Activated naive CD8-positive, alpha-beta T cell treated with anti-CD3 and anti-CD28 coated beads, Interleukin-2, amount 50 U/mL, for 24 hours (primary cell): ENCODE data around the gene RASSF3.

Experiments used
- ATAC-seq: fragments of 150-1000 bp; cut with Tn5 transposase; one replicate; pipeline ENCODE4 v1.10.0; 2021
- DNase-seq: peaks from one replicate; pipeline ENCODE4 v3.0.0; 2021
- H3K27ac Mint-ChIP-seq: one replicate; pipeline ENCODE4 v1.8.0; 2021; ENCODE audit warnings: mild to moderate bottlenecking, mixed read lengths
- H3K27me3 Mint-ChIP-seq: one replicate; pipeline ENCODE4 v1.8.0; 2021; ENCODE audit warnings: mixed read lengths
- H3K36me3 Mint-ChIP-seq: one replicate; pipeline ENCODE4 v1.8.0; 2021; ENCODE audit warnings: low read depth, mixed read lengths
- H3K4me1 Mint-ChIP-seq: one replicate; pipeline ENCODE4 v1.8.0; 2021; ENCODE audit warnings: mixed read lengths
- H3K4me3 Mint-ChIP-seq: one replicate; pipeline ENCODE4 v1.8.0; 2021; ENCODE audit warnings: mild to moderate bottlenecking, moderate library complexity, mixed read lengths
- H3K9me3 Mint-ChIP-seq: one replicate; pipeline ENCODE4 v1.8.0; 2021; ENCODE audit warnings: mixed read lengths

RASSF3 gene

GRCh38 chr12:64720884-64721283, 110.6 kb downstream of the RASSF3 start:
- H3K4me1 Mint-ChIP-seq, result peaks cover 15% of the 10 kb centered on the region
- peaks cover 42% of the 10 kb centered on the region for H3K36me3 Mint-ChIP-seq
- H3K27ac Mint-ChIP-seq, result no peak overlapping the region
- no peak overlapping the region for H3K4me3 Mint-ChIP-seq
- no peaks in the 10 kb centered on the region for H3K9me3 Mint-ChIP-seq
- no peaks in the 10 kb centered on the region for H3K27me3 Mint-ChIP-seq
- DNase-seq (no peak), ATAC-seq (no peak)

- ATAC-seq (no peak), DNase-seq (no peak)
- Mint-ChIP-seq H3K4me1 (peaks cover 7% of the 10 kb centered on the region), H3K4me3 (no peak overlapping the region), H3K27ac (no peak overlapping the region), H3K9me3 (no peaks in the 10 kb centered on the region), H3K27me3 (no peaks in the 10 kb centered on the region), H3K36me3 (peaks cover 36% of the 10 kb centered on the region)
Measured at GRCh38 chr12:64722835-64723234, 112.5 kb downstream of the RASSF3 start.

- H3K4me1 Mint-ChIP-seq, result peaks cover 7% of the 10 kb centered on the region
- H3K36me3 Mint-ChIP-seq, result peaks cover 33% of the 10 kb centered on the region
- no peak overlapping the region for H3K4me3 Mint-ChIP-seq
- no peak for DNase-seq
- no peaks in the 10 kb centered on the region for H3K27me3 Mint-ChIP-seq
- no peaks in the 10 kb centered on the region for H3K9me3 Mint-ChIP-seq
- no peak overlapping the region for H3K27ac Mint-ChIP-seq
- no peak for ATAC-seq
Measured at GRCh38 chr12:64723630-64724029, 113.3 kb downstream of the RASSF3 start.

- Mint-ChIP-seq H3K4me1 (peaks cover 7% of the 10 kb centered on the region), H3K27ac (no peak overlapping the region), H3K9me3 (no peaks in the 10 kb centered on the region), H3K4me3 (no peak overlapping the region), H3K27me3 (no peaks in the 10 kb centered on the region), H3K36me3 (peaks cover 32% of the 10 kb centered on the region)
- DNase-seq, result no peak
- no peak for ATAC-seq
Measured at GRCh38 chr12:64724201-64724745, 114.0 kb downstream of the RASSF3 start.

DNA sequence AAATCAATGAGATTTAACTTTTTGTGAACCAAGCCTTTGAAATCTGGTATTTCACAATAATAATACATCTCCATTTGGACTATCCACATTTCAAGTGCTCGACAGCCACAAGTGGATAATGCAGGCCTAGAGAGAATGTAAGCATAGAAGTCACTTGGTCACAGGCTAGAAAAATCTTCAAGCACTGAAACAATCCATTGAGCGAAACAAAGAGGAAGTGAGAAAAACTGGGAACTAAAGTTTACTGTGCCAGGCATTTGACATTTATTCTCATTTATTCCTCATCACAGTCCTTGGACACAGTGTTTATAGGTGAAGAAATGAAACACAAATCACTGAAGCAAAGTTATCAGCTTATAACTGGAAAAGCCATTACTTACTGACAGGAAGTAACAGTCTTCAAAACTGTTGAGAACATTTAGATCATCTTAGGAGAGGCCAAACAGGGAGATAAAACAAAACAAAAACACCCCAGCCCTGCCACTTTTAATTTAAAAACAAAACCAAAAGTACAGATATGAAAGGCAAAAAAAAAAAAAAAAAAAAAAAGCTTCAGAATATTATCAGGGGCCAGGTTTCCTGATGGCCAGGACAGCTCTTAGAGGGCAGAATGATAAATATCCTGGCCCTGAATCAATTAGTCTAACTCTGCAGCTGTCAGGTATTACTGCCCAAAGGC, 119.8 kb downstream of the RASSF3 start:
- Mint-ChIP-seq H3K9me3 (no peaks in the 10 kb centered on the region), H3K27me3 (no peaks in the 10 kb centered on the region), H3K27ac (peak overlapping the region; percentile 49), H3K4me1 (peaks cover 13% of the 10 kb centered on the region), H3K36me3 (peaks cover 19% of the 10 kb centered on the region), H3K4me3 (no peak overlapping the region)
- no peak for ATAC-seq
- DNase-seq, result no peak

DNA sequence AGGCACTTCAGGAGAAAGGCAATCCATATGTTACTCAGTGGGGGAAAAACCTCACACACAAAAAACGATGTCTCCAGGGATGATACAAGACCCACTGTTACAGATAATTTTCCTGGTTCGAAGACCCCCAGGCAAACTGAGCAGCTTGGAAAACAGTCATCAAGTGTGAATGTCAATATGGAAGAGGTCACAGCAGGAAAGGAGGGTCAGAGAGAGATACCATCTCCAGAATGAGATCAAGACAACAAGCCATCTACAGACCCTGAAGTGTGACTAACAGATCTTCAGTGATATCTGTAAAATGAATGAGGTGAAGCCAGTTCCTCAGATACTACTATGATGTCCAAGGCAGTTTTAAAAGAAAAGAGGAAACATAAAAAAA, 120.3 kb downstream of the RASSF3 start:
- Mint-ChIP-seq H3K9me3 (no peaks in the 10 kb centered on the region), H3K4me3 (no peak overlapping the region), H3K4me1 (peaks cover 13% of the 10 kb centered on the region), H3K27ac (peak overlapping the region; percentile 49), H3K36me3 (peaks cover 17% of the 10 kb centered on the region), H3K27me3 (no peaks in the 10 kb centered on the region)
- DNase-seq, result no peak
- no peak for ATAC-seq

- ATAC-seq (no peak), DNase-seq (no peak)
- Mint-ChIP-seq H3K9me3 (no peaks in the 10 kb centered on the region), H3K4me1 (peaks cover 13% of the 10 kb centered on the region), H3K27me3 (no peaks in the 10 kb centered on the region), H3K4me3 (no peak overlapping the region), H3K27ac (no peak overlapping the region), H3K36me3 (peaks cover 20% of the 10 kb centered on the region)
Measured at GRCh38 chr12:64731683-64732082, 121.4 kb downstream of the RASSF3 start.

GRCh38 chr12:64733857-64734256, 123.6 kb downstream of the RASSF3 start:
- Mint-ChIP-seq H3K27ac (no peak overlapping the region), H3K4me1 (peaks cover 20% of the 10 kb centered on the region), H3K36me3 (peaks cover 22% of the 10 kb centered on the region), H3K9me3 (no peaks in the 10 kb centered on the region), H3K27me3 (no peaks in the 10 kb centered on the region), H3K4me3 (no peak overlapping the region)
- DNase-seq (no peak), ATAC-seq (no peak)

GRCh38 chr12:64735442-64735841, 125.1 kb downstream of the RASSF3 start:
- no peak overlapping the region for H3K4me3 Mint-ChIP-seq
- H3K36me3 Mint-ChIP-seq, result peaks cover 34% of the 10 kb centered on the region
- no peak for DNase-seq

GRCh38 chr12:64736771-64737170, 126.5 kb downstream of the RASSF3 start:
- Mint-ChIP-seq H3K9me3 (no peaks in the 10 kb centered on the region), H3K27ac (no peak overlapping the region), H3K4me1 (peaks cover 6% of the 10 kb centered on the region), H3K36me3 (peaks cover 34% of the 10 kb centered on the region), H3K4me3 (no peak overlapping the region), H3K27me3 (no peaks in the 10 kb centered on the region)
- DNase-seq, result no peak
- ATAC-seq, result no peak

More at GRCh38 chr12:64735442-64735841, 125.1 kb downstream of the RASSF3 start:
- Mint-ChIP-seq H3K27ac (no peak overlapping the region), H3K27me3 (no peaks in the 10 kb centered on the region), H3K9me3 (no peaks in the 10 kb centered on the region), H3K4me1 (peaks cover 15% of the 10 kb centered on the region)
- no peak for ATAC-seq

- no peak for DNase-seq
- Mint-ChIP-seq H3K9me3 (no peaks in the 10 kb centered on the region), H3K4me3 (no peak overlapping the region), H3K4me1 (peaks cover 6% of the 10 kb centered on the region), H3K36me3 (peaks cover 38% of the 10 kb centered on the region), H3K27ac (no peak overlapping the region), H3K27me3 (no peaks in the 10 kb centered on the region)
- peak; percentile 28 for ATAC-seq
Measured at GRCh38 chr12:64737539-64737938, 127.2 kb downstream of the RASSF3 start.

DNA sequence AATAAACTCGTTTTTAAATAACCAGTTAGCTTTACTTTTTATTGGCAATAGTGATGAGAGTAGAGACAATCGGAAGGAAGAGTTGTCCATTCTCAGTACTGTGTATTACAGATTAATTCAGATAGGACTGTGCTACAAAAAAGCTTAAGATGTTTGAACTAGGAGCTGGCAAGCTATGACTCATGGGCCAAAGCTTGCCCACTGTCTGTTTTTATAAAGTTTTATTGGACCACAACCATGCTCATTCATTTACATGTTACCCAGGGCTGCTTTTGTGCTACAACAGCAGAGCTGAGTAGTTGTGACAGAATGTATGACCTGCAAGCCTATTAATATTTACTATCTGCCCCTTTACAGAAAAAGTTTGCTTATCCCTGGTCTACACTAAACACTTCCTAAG, 129.5 kb downstream of the RASSF3 start:
- Mint-ChIP-seq H3K4me1 (peaks cover 6% of the 10 kb centered on the region), H3K27ac (no peak overlapping the region), H3K9me3 (no peaks in the 10 kb centered on the region), H3K4me3 (no peak overlapping the region), H3K36me3 (peaks cover 42% of the 10 kb centered on the region), H3K27me3 (no peaks in the 10 kb centered on the region)
- no peak for DNase-seq
- no peak for ATAC-seq

DNA sequence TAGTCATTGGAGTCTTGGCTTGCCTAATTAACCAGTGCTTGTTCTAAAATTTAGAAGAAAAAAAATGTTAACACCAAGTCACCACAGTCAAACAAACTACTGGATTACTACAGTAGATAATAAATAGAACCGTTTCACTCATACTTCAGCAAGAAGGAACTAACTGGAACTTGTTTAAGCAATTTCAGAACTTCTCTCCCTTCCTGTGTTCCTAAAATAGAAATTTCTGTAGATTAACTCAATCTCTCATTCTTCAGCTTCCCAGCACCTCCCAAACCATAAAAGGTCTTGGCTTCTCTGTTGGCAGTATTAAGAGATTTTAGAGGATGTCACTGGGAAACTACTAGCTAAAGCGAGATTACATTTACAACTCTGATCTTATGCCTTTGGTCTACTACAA, 130.4 kb downstream of the RASSF3 start:
- ATAC-seq (no peak), DNase-seq (no peak)
- peaks cover 6% of the 10 kb centered on the region for H3K4me1 Mint-ChIP-seq
- no peaks in the 10 kb centered on the region for H3K27me3 Mint-ChIP-seq
- no peaks in the 10 kb centered on the region for H3K9me3 Mint-ChIP-seq
- no peak overlapping the region for H3K27ac Mint-ChIP-seq
- no peak overlapping the region for H3K4me3 Mint-ChIP-seq
- peaks cover 44% of the 10 kb centered on the region for H3K36me3 Mint-ChIP-seq

DNA sequence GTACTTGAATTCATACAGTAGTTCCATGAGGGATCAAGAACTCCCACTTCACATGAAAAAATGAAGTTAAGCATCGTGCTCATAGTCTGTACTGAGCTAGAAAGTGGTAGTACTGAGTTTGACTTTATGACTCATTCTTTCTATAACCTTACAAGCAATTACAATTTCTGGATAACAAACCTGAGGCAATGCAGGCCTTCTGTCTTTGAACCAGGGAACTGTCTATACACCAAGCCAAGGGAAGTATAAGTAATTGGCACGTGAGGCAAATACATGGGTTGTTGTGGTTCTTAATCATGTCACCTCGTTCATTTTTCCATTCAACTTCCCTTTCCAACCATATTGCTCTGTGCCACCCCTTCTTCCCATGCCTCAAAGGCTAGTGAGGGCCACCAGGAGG, 132.1 kb downstream of the RASSF3 start:
- H3K36me3 Mint-ChIP-seq, result peaks cover 38% of the 10 kb centered on the region
- H3K4me1 Mint-ChIP-seq, result peaks cover 4% of the 10 kb centered on the region
- no peaks in the 10 kb centered on the region for H3K27me3 Mint-ChIP-seq
- H3K27ac Mint-ChIP-seq, result no peak overlapping the region
- H3K4me3 Mint-ChIP-seq, result no peak overlapping the region
- no peaks in the 10 kb centered on the region for H3K9me3 Mint-ChIP-seq
- DNase-seq (no peak), ATAC-seq (no peak)

- H3K4me3 Mint-ChIP-seq, result no peak overlapping the region
- no peaks in the 10 kb centered on the region for H3K9me3 Mint-ChIP-seq
- H3K27ac Mint-ChIP-seq, result no peak overlapping the region
- DNase-seq (no peak), ATAC-seq (no peak)
- H3K27me3 Mint-ChIP-seq, result no peaks in the 10 kb centered on the region
- H3K36me3 Mint-ChIP-seq, result peaks cover 43% of the 10 kb centered on the region
- no peaks in the 10 kb centered on the region for H3K4me1 Mint-ChIP-seq
Measured at GRCh38 chr12:64743206-64743605, 132.9 kb downstream of the RASSF3 start.
